ENCODE measurements around the gene SAA4. TPM values are rescaled to one million over a fixed set of nuclear protein-coding genes. Genes with fewer than 3 reads are reported as not detected.

Gene SAA4
- total RNA-seq, 1 experiment from 2014 or later: not detected

DNA sequence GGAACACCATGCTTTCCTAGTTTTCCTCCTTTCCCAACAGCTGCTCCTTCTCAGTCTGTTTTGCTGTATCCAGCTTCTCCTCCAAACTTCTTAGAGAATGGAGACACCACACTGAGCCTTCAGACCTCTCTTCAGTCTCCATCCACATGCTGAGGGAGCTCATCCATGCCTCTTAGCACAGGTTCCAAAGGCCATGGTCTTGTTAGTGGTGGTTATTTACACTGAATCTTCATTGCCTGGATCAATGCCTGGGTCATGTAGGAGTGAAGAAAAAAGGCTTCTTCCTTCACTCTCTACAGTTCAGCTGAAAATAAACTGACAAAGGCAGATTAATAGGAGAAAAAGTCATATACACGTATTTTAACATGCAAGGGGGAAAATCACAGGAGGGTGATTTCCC, 3.1 kb upstream of the SAA4 start:
- DNase-seq: no peak
- no TSS peak for BruUV-seq (replicated peaks)
- TF ChIP-seq, protein P1, sequence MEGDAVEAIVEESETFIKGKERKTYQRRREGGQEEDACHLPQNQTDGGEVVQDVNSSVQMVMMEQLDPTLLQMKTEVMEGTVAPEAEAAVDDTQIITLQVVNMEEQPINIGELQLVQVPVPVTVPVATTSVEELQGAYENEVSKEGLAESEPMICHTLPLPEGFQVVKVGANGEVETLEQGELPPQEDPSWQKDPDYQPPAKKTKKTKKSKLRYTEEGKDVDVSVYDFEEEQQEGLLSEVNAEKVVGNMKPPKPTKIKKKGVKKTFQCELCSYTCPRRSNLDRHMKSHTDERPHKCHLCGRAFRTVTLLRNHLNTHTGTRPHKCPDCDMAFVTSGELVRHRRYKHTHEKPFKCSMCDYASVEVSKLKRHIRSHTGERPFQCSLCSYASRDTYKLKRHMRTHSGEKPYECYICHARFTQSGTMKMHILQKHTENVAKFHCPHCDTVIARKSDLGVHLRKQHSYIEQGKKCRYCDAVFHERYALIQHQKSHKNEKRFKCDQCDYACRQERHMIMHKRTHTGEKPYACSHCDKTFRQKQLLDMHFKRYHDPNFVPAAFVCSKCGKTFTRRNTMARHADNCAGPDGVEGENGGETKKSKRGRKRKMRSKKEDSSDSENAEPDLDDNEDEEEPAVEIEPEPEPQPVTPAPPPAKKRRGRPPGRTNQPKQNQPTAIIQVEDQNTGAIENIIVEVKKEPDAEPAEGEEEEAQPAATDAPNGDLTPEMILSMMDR (IDR thresholded peaks at IDR 0.05; ENCODE audit: insufficient read depth in 1 of 2, low read depth in 1 of 2, low read length in 1 of 2, severe bottlenecking in 1 of 2, unreplicated experiment in 1 of 2): no peak
- H3K36me3 ChIP-seq (ENCODE audit: control insufficient read depth, insufficient read depth, low read length): no peaks in the 10 kb centered on the region
- Mint-ChIP-seq H3K36me3 (ENCODE audit: insufficient read depth, unreplicated experiment) (no peaks in the 10 kb centered on the region), H3K9me3 (ENCODE audit: unreplicated experiment) (no peaks in the 10 kb centered on the region), H3K4me3 (ENCODE audit: unreplicated experiment) (no peak overlapping the region), H3K27ac (ENCODE audit: unreplicated experiment) (no peak overlapping the region), H3K4me1 (ENCODE audit: low read depth, unreplicated experiment) (no peaks in the 10 kb centered on the region), H3K27me3 (ENCODE audit: insufficient read depth, unreplicated experiment) (peaks cover 16% of the 10 kb centered on the region)
- H3K9me3 ChIP-seq: no peaks in the 10 kb centered on the region
- ChIA-PET CTCF (no interaction called here), POLR2A (no interaction called here)
- H3K4me1 ChIP-seq: no peaks in the 10 kb centered on the region
- H3K27me3 ChIP-seq (replicated peaks; ENCODE audit: control insufficient read depth, insufficient read depth, low read length): no peaks in the 10 kb centered on the region
- intact Hi-C loops (cut with micrococcal nuclease; ENCODE audit: unreplicated experiment): loop anchor here (5.0 to 10.0 kb wide), 3 partner anchors 83 to 285 kb away; partner anchors contain the start of genes GTF2H1, HPS5, LDHA and TSG101
- H3K4me3 ChIP-seq (ENCODE audit: low read depth, low read length): no peak overlapping the region

DNA sequence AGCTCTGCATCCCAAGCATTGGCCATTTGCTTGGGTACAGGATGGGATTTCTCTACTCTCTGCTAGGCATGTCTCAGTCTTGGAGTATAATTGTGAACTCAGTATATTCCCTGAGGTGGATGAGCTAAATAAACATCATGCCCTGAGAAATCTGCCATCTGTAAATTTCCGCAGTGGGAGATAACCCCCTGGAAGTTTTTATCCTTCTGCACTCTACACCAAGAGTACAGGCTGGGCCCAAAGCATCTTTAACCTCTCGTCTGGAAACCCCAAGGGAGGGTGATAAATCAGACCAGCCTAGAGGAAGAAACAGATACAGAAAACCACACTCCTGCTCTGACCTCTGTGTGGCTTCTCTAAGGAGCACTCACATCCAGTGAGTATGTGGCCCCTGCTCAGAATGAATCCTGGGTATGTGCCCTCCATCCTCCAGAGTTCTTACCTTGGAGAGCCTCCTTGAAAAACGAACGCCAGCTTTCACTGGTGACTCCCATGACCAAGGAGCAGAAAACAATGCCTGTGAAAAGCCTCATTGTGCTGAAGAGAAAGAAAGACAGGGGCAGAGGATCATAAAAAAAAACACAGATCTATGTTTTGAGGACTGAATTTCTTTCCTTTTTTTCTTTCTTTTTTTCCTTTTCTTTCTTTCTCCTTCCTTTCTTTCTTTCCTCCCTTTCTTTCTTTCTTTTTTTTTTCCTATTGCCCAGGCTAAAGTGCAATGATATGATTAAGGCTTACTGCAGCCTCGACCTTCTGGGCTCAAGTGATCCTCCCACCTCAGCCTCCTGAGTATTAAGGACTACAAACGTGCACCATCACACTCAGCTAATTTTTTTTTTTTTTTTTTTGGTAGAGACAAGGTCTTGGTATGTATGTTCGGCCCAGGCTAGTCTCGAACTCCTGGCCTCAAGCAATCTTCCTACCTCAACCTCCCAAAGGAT, 938 bp downstream of the SAA4 start:
- H3K27me3 ChIP-seq (replicated peaks; ENCODE audit: control insufficient read depth, insufficient read depth, low read length): no peaks in the 10 kb centered on the region
- no peak overlapping the region for H3K27ac Mint-ChIP-seq (ENCODE audit: unreplicated experiment)
- no peaks in the 10 kb centered on the region for H3K9me3 Mint-ChIP-seq (ENCODE audit: unreplicated experiment)
- H3K4me1 Mint-ChIP-seq (ENCODE audit: low read depth, unreplicated experiment): no peaks in the 10 kb centered on the region
- CTCF ChIA-PET: no interaction called here
- no peak overlapping the region for H3K4me3 Mint-ChIP-seq (ENCODE audit: unreplicated experiment)
- intact Hi-C loops (cut with micrococcal nuclease; ENCODE audit: unreplicated experiment): no loop called here
- H3K4me3 ChIP-seq (ENCODE audit: low read depth, low read length): no peak overlapping the region
- no peak for DNase-seq
- no peaks in the 10 kb centered on the region for H3K9me3 ChIP-seq
- H3K36me3 ChIP-seq (ENCODE audit: control insufficient read depth, insufficient read depth, low read length): no peaks in the 10 kb centered on the region
- TF ChIP-seq, protein P1 (IDR thresholded peaks at IDR 0.05; ENCODE audit: insufficient read depth in 1 of 2, low read depth in 1 of 2, low read length in 1 of 2, severe bottlenecking in 1 of 2, unreplicated experiment in 1 of 2): no peak
- peaks cover 14% of the 10 kb centered on the region for H3K27me3 Mint-ChIP-seq (ENCODE audit: insufficient read depth, unreplicated experiment)
- no peaks in the 10 kb centered on the region for H3K36me3 Mint-ChIP-seq (ENCODE audit: insufficient read depth, unreplicated experiment)
- POLR2A ChIA-PET: no interaction called here
- no peaks in the 10 kb centered on the region for H3K4me1 ChIP-seq
- no TSS peak for BruUV-seq (replicated peaks)

DNA sequence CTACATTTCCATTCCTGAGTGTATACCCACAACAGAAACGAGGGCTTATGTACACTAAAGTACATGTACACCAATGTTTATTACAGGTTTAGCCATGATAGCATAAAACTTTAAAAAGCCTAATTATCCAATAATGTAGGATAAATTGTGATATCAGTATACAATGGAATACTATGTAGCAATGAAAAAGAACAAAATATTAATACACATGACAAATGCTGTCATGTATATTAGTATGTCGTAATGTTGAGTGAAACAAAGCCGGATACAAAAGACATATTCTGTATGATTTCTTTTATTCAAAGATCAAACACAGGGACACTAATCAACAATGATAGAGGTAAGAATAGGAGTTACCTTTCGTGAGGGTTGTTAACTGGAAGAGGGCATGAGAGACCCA, 2.7 kb downstream of the SAA4 start:
- TF ChIP-seq, protein P1 (IDR thresholded peaks at IDR 0.05; ENCODE audit: insufficient read depth in 1 of 2, low read depth in 1 of 2, low read length in 1 of 2, severe bottlenecking in 1 of 2, unreplicated experiment in 1 of 2): no peak
- no peak overlapping the region for H3K4me3 Mint-ChIP-seq (ENCODE audit: unreplicated experiment)
- CTCF ChIA-PET: no interaction called here
- no peaks in the 10 kb centered on the region for H3K9me3 ChIP-seq
- no peaks in the 10 kb centered on the region for H3K9me3 Mint-ChIP-seq (ENCODE audit: unreplicated experiment)
- H3K27ac Mint-ChIP-seq (ENCODE audit: unreplicated experiment): no peak overlapping the region
- H3K4me3 ChIP-seq (ENCODE audit: low read depth, low read length): no peak overlapping the region
- no peaks in the 10 kb centered on the region for H3K4me1 Mint-ChIP-seq (ENCODE audit: low read depth, unreplicated experiment)
- intact Hi-C loops (cut with micrococcal nuclease; ENCODE audit: unreplicated experiment): no loop called here
- H3K36me3 ChIP-seq (ENCODE audit: control insufficient read depth, insufficient read depth, low read length): no peaks in the 10 kb centered on the region
- H3K27me3 ChIP-seq (replicated peaks; ENCODE audit: control insufficient read depth, insufficient read depth, low read length): no peaks in the 10 kb centered on the region
- DNase-seq: no peak
- no TSS peak for BruUV-seq (replicated peaks)
- H3K36me3 Mint-ChIP-seq (ENCODE audit: insufficient read depth, unreplicated experiment): no peaks in the 10 kb centered on the region
- peaks cover 7% of the 10 kb centered on the region for H3K27me3 Mint-ChIP-seq (ENCODE audit: insufficient read depth, unreplicated experiment)
- POLR2A ChIA-PET: no interaction called here
- H3K4me1 ChIP-seq: no peaks in the 10 kb centered on the region
